ENCODE results near the gene PID1.

The PID1 gene

DNA sequence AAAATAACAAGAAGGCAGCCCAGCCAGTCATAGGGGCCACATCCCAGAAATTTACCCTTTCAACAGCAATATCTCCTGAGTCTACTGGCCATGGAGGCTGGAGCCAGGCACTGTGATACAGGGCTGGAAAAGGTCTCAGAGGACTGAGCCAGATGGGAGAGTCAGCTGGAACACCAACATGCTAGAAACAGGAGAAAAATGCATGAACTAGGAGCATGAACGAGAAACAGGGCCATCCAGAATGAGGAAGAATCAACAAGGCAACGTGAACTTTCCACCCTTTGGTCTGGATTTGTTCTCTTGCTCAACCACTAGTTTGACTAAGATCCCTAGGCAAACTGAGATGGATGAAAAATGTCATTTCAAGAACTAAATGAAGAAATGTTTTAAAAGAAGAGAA is 13.1 kb downstream of the PID1 start:
- no peak for DNase-seq

GRCh38 chr2:229256376-229256775 is 14.7 kb downstream of the PID1 start:
- DNase-seq: no peak

GRCh38 chr2:229254206-229254605 is 16.9 kb downstream of the PID1 start:
- no peak for DNase-seq

DNA sequence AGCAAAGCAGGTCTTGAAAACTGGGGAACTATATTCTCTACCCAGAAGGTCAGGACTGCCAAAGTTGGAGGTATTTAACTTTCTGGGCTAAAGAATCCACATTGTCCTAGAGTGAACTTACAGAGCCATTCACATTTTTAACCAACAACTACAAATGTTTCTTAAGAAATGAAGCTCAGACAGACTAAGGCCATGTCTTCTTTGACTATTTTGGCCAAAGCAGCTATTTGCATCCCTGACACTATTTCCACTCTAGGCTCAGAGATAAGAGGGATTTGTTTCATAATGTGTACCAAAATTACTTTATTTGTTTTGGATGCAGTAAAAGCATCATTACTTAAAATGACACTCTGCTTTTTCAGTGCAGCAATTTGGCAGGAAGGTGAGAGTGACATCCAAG is 18.1 kb downstream of the PID1 start:
- DNase-seq: no peak

GRCh38 chr2:229252280-229252679 is 18.8 kb downstream of the PID1 start:
- DNase-seq: no peak

GRCh38 chr2:229249536-229249935 is 21.6 kb downstream of the PID1 start:
- no peak for DNase-seq

- no peak for DNase-seq
These were observed 24.8 kb downstream of the PID1 start for GRCh38 chr2:229246334-229246733.

GRCh38 chr2:229244975-229245374 is 26.1 kb downstream of the PID1 start:
- DNase-seq: no peak

GRCh38 chr2:229243890-229244560 is 27.1 kb downstream of the PID1 start:
- no peak for DNase-seq

DNA sequence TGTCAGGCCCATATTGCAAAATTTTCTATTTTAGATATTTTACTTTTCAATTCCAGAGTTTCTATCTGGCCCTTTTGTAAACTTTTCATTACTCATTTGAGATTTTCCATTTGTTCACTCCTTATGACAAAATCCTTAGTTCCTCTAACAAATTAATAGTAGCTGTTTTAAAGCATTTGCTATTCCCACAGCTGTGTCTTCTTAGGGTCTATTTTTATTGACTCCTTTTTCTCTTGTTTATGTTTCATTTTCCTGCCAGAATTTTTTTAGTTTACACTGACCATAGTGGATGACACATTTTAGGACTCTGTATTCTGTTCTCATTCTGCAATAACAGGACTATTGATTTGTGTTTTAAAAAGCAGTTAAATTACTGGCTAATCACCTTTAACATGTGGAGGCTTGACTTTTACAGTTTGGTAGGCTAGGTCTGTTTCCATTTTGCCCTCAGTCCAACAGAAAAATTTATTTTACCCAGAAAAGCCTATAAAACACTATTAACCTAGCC is 30.0 kb downstream of the PID1 start:
- no peak for DNase-seq

- no peak for DNase-seq
These were observed 32.1 kb downstream of the PID1 start for GRCh38 chr2:229239021-229239420.

DNA sequence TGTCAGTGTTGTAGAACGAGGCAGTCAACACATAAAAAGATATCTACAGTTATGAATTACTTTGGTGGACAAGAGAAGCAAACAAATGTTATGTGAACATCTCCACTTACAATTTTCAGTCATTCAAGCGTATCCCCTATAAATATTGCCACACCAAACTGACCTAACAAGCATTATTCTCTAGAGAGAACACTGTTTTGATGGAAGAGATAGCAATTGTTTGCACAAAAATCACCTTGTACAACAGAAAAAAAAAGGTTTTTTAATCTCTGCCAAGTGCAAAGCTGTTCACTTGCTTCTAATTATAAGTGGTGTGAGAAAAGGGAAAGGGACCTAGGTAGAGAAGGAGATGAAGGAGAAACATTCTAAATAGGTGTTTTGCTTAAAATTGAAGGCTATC is 33.8 kb downstream of the PID1 start:
- DNase-seq: no peak

DNA sequence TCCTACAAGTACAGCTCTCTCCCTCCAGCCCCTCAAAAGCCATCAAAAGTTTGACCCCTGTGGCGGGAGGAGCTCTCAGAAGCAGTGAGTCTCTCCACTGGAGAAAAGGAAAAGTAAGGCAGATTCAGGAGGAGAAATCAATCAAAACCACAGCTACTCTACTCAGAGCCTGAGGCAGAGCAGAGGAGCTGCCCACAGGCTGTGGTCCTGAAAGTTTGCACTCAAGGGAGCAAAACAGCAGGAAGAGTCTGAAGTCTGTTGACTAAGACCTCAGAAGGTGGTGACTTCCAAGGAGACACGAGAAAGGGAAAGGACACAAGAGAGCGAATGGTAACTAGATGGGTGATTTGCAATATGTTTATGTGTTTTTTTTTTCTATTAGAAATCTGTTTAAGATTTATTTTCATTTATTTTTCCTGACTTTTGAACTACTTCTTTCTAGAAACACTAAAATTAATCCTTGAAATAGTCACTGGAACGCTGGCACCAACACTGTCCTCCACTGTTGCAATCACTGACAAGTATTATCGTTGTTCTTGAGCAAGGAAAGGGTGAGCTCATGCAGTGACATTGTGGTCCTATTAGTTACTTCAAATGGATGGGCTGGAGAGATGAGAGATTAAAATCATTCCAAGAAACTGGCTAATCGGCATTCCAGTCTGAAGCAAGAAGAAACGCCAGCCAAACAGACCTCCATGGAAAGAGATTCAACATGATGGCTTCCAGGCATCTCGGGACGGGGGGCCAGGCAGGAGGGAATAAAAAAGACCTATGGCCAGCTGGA is 35.8 kb downstream of the PID1 start:
- DNase-seq: no peak

DNA sequence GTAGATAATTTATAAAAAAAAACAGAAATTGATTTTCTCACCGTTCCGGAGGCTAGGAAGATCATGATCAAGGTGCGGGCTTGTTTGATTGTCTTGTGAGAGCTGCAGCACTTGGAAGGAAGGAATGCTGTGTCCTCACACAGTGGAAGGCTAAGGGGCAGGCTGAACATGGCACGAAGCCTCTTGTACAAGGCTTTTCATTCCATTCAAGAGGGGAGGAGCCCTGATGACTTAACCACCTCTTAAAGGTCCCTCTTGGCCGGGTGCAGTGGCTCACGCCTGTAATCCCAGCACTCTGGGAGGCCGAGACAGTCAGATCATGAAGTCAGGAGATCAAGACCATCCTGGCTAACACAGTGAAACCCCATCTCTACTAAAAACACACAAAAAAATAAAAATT is 39.2 kb downstream of the PID1 start:
- DNase-seq: no peak

GRCh38 chr2:229231328-229231868 is 39.7 kb downstream of the PID1 start:
- DNase-seq: no peak

DNA sequence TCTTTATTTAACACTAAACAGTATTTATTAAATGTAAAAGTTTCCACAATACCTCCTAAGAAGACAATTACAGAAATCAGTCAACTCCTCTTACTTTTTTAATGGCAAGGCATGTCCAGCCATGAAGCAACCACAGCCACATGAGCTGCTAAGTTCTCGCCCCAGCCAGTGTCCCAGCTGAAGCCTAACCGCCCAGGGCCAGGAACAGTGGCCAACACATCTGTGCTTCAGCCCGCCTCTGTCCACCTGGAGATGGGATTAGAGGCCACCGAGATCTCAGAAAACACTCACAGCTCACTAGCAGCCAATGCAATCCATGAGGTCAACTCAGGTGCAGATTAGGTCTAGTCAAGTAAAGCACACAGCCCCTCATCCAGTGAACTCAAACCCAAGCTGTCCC is 40.2 kb downstream of the PID1 start:
- no peak for DNase-seq

DNA sequence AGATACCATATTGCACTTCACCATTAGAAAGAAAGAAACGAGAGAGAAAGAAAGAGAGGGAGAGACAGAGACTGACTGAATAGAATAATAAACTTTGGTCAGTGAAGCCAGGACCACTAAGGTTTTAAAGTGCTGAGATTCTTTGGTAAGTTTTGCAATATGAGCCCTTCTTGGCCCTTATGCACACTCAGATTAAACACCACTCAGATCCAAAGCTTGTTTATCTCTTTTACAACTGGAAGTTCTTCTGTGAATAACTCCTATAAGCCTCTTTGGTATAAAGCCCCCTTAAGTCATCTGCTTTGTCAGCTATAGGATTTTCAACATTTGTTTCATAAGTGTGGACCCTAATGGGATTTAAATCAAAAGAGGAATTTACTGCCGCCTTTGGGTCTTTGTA is 40.8 kb downstream of the PID1 start:
- no peak for DNase-seq

DNA sequence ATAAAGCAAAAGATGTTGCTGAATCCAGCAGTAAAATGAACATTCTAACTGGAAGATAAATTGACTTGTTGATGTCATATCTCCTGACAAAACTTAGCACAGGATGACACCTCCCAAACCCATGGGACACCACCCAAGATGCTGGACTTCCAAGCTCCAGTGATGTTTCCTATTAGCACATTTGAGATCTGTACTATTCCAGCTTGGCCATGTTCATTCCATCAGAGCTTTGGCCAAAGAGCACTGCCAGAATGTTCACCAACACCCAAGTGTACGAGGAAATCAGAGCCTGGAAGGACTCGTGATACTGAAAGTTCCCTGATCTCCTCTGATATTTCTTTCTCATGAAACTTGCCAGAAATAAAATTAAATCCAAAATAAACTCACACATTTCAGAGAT is 44.7 kb downstream of the PID1 start:
- no peak for DNase-seq

- DNase-seq: no peak
These were observed 48.0 kb downstream of the PID1 start for GRCh38 chr2:229223107-229223506.

GRCh38 chr2:229221641-229222040 is 49.4 kb downstream of the PID1 start:
- DNase-seq: no peak

- DNase-seq: no peak
These were observed 50.8 kb downstream of the PID1 start for GRCh38 chr2:229220254-229220653.

- no peak for DNase-seq
These were observed 52.7 kb downstream of the PID1 start for GRCh38 chr2:229218329-229218921.

GRCh38 chr2:229212241-229212640 is 58.8 kb downstream of the PID1 start:
- no peak for DNase-seq

DNA sequence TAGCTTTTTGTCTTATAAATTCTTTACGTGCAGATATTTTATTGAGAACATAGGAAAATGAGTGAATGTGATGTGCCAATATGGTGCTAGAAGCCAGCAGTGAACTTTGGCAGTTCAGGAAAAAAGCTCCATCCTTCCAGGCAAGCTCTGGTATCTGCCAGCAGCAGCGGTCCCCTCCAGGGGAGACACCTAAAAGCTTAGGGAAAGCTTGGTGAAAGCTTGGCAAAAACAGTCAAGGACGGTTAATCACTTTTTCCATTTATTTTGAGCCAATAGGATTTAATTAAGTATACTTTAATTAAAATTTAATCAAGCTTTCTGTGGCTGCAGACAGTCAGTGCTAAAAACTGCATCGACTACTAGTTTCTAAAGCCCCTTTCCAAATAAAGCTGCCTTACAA is 60.4 kb downstream of the PID1 start:
- DNase-seq: no peak

Measured in effector CD8-positive, alpha-beta T cell (primary cell).